K562 (cell line): ENCODE measurements around the gene EFNA1. TPM values are rescaled to one million over a fixed set of nuclear protein-coding genes. Genes with fewer than 3 reads are reported as not detected.
A peak's percentile ranks its signal among the peaks of the same experiment; 100 is the strongest.

ENCODE experiments used
- CHD1 ChIP-seq: fragments of 200-600 bp; sonication (generic); IDR thresholded peaks from one replicate; pipeline ENCODE4 v1.6.1; 2012; ENCODE audit warnings: mild to moderate bottlenecking, moderate library complexity, low read length, inconsistent platforms
- GTF3C2 ChIP-seq: IDR thresholded peaks from 3 replicates; pipeline ENCODE4 v1.6.1; 2011; ENCODE audit warnings: borderline replicate concordance, mild to moderate bottlenecking, moderate library complexity; ENCODE audit not compliant: insufficient read length; ENCODE audit errors: extremely low read depth
- NUFIP1 ChIP-seq: fragments of 450-650 bp; IDR thresholded peaks from 2 replicates; pipeline ENCODE4 v1.6.1; 2018; ENCODE audit not compliant: partially characterized antibody
- PRPF4 ChIP-seq: fragments of 200-400 bp; formaldehyde crosslinking; IDR thresholded peaks from one replicate; pipeline ENCODE4 v1.6.1; 2017; ENCODE audit warnings: low read length, low read depth, mild to moderate bottlenecking; ENCODE audit not compliant: insufficient read depth, poor library complexity, severe bottlenecking
- PTTG1 ChIP-seq: fragments of 450-650 bp; IDR thresholded peaks from 2 replicates; pipeline ENCODE4 v1.6.1; 2016; ENCODE audit warnings: low read depth, mild to moderate bottlenecking, missing genetic modification characterization, missing compliant biosample characterization
- SMAD1 ChIP-seq: fragments of 150-350 bp; IDR thresholded peaks from 2 replicates; pipeline ENCODE4 v1.6.1; 2014; ENCODE audit warnings: low read length, low read depth; ENCODE audit not compliant: partially characterized antibody
- SMARCA5 ChIP-seq: fragments of 450-650 bp; IDR thresholded peaks from 2 replicates; pipeline ENCODE4 v1.6.1; 2016
- SMARCE1 ChIP-seq: fragments of 450-650 bp; IDR thresholded peaks from 2 replicates; pipeline ENCODE4 v1.7.1; 2016; ENCODE audit warnings: mild to moderate bottlenecking
- TAF1 ChIP-seq: IDR thresholded peaks from 2 replicates; pipeline ENCODE4 v1.6.1; 2011; ENCODE audit warnings: mild to moderate bottlenecking, low read length, moderate library complexity; ENCODE audit not compliant: insufficient read depth, control insufficient read depth, severe bottlenecking; ENCODE audit errors: extremely low read depth
- YY1 ChIP-seq, 3 experiments: IDR thresholded peaks; 2 replicates each; pipeline ENCODE4 v1.6.1; 2011; ENCODE audit warnings: low read length in 2 of 3, mild to moderate bottlenecking in 2 of 3, moderate library complexity in 2 of 3, borderline replicate concordance in 1 of 3, control low read depth in 1 of 3, low read depth in 1 of 3; ENCODE audit not compliant: insufficient read depth in 3 of 3, insufficient replicate concordance in 2 of 3, control insufficient read depth in 1 of 3, insufficient read length in 1 of 3; ENCODE audit errors: extremely low read depth in 1 of 3
- ZNF232 ChIP-seq: sonication (generic); formaldehyde crosslinking; IDR thresholded peaks from 2 replicates; pipeline ENCODE4 v1.8.0; 2022; ENCODE audit warnings: mild to moderate bottlenecking, missing genetic modification reagents
- ZNF239 ChIP-seq: fragments of 250-450 bp; sonication (Bioruptor Pico); IDR thresholded peaks from 2 replicates; pipeline ENCODE4 v1.4.0; 2020; ENCODE audit warnings: mild to moderate bottlenecking
- ZNF318 ChIP-seq, 2 experiments: fragments of 450-650 bp; IDR thresholded peaks; 2 replicates each; pipeline ENCODE4 v1.6.1; 2016; ENCODE audit warnings: mild to moderate bottlenecking in 2 of 2, borderline replicate concordance in 1 of 2, low read depth in 1 of 2, moderate library complexity in 1 of 2
- ZNF583 ChIP-seq: fragments of 250-450 bp; sonication (Bioruptor Pico); IDR thresholded peaks from 2 replicates; pipeline ENCODE4 v1.4.0; 2020
- ZNF644 ChIP-seq: fragments of 200-800 bp; sonication (Bioruptor generic); IDR thresholded peaks from 2 replicates; pipeline ENCODE4 v1.6.1; 2016; ENCODE audit warnings: low read depth, missing genetic modification characterization, missing compliant biosample characterization
- polyA plus RNA-seq, 8 experiments: library from polyadenylated mRNA; depleted of rRNA in 4 of 8; stranded (reverse) in 5 of 8; unstranded in 3 of 8; fragments of >200 nt; fragmentation: Nextera tagmentation in 2 of 8; fragmentation: Illumina TruSeq in 1 of 8; extraction: Ambion mirVana in 2 of 8; extraction: Trizol in 1 of 8; gene quantifications; 2 replicates each; pipeline versions ENCODE4 v1.2.1 to v1.2.3, GENCODE V29; 2011 to 2014; ENCODE audit warnings: inconsistent platforms in 1 of 8, missing spikeins in 1 of 8
- total RNA-seq, 7 experiments: library from RNA; depleted of rRNA in 6 of 7; stranded (reverse); fragments of >200 nt in 6 of 7; fragmentation: Illumina TruSeq in 2 of 7; extraction: Trizol in 2 of 7; gene quantifications; 2 replicates each; pipeline versions ENCODE4 v1.2.1 to v1.2.3, GENCODE V29; 2011 to 2021; ENCODE audit warnings: low replicate concordance in 1 of 7

Gene EFNA1
- total and polyA plus RNA-seq, 9 of the 15 experiments (the other 6 are each of a cell fraction or from before 2014, with no cell fraction given) = 2.1 to 9.3 (median 3.0) TPM

GRCh38 chr1:155172732-155173477, 45.2 kb downstream of the EFNA1 start, which contains the start of gene KRTCAP2 (continued):
- TF ChIP-seq PTTG1 (tag) (no peak), SMARCA5 (0 out of 2 replicates have a peak, but pooled peaks have one; percentile 27), PRPF4 (no peak), CHD1 (no peak), SMARCE1 (0 out of 2 replicates have a peak, but pooled peaks have one; percentile 48), GTF3C2 (no peak), ZNF644 (no peak), NUFIP1 (no peak), ZNF232 (CRISPR knock-in tag) (no peak), YY1 (IDR thresholded peaks at IDR 0.05; ENCODE audit: borderline replicate concordance in 1 of 3, control insufficient read depth in 1 of 3, extremely low read depth in 1 of 3, insufficient read depth in 3 of 3, insufficient read length in 1 of 3, insufficient replicate concordance in 2 of 3, low read depth in 1 of 3, low read length in 2 of 3) (peak in 2 of 3 experiments; percentile 46 to 67), SMAD1 (peak; percentile 51), TAF1 (peak; percentile 88), ZNF239 (CRISPR knock-in tag) (peak; percentile 24; the same call in 1 of the 2 replicates), ZNF583 (no peak), ZNF318 (IDR thresholded peaks at IDR 0.05; ENCODE audit: borderline replicate concordance in 1 of 2, low read depth in 1 of 2) (no peak)
